Esophagus muscularis mucosa (tissue), 4 donors: ENCODE results near the gene ESYT2. TPM values are rescaled to one million over a fixed set of nuclear protein-coding genes. Genes with fewer than 3 reads are reported as not detected.

Experiments
- DNase-seq: peaks from one replicate; pipeline ENCODE4 v3.0.0-alpha.2; 2017; ENCODE audit errors: extremely low spot score
- H3K27ac ChIP-seq, 4 donors: fragments of 200-600 bp; sonication (generic); replicated peaks in 1 of 4; 1 replicate in 3 of 4; 2 replicates in 1 of 4; pipeline ENCODE4 v1.5.1; 2016 to 2019; ENCODE audit warnings: mild to moderate bottlenecking in 1 of 4
- H3K27me3 ChIP-seq, 4 donors: fragments of 200-600 bp; sonication (generic); one replicate each; pipeline versions ENCODE4 v1.5.1 to v1.6.0; 2016 to 2019
- H3K36me3 ChIP-seq, 4 donors: fragments of 200-600 bp; sonication (generic); one replicate each; pipeline ENCODE4 v1.5.1; 2016 to 2019
- H3K4me1 ChIP-seq, 4 donors: fragments of 200-600 bp; sonication (generic); one replicate each; pipeline ENCODE4 v1.5.1; 2016 to 2019
- H3K4me3 ChIP-seq, 4 donors: fragments of 200-600 bp; sonication (generic); 1 replicate in 2 of 4; 2 replicates in 2 of 4; pipeline ENCODE4 v1.5.1; 2016 to 2019; ENCODE audit warnings: mild to moderate bottlenecking in 4 of 4, moderate library complexity in 1 of 4
- H3K9me3 ChIP-seq, 4 donors: fragments of 200-600 bp; sonication (generic); 1 replicate in 3 of 4; 2 replicates in 1 of 4; pipeline ENCODE4 v1.5.1; 2016 to 2019
- EP300 ChIP-seq: sonication (generic); formaldehyde crosslinking; IDR thresholded peaks from one replicate; pipeline ENCODE4 v1.6.1; 2017; ENCODE audit warnings: antibody characterized with exemption
- POLR2A ChIP-seq: fragments of 450-650 bp; IDR thresholded peaks from one replicate; pipeline ENCODE4 v1.6.1; 2017; ENCODE audit warnings: antibody characterized with exemption, moderate library complexity, mild to moderate bottlenecking, low read depth
- POLR2AphosphoS5 ChIP-seq, 2 donors: sonication (generic); formaldehyde crosslinking; IDR thresholded peaks; one replicate each; pipeline ENCODE4 v1.6.1; 2017; ENCODE audit warnings: antibody characterized with exemption in 2 of 2
- WGBS: methylation state at CpG from one replicate; pipeline ENCODE4 v1.1.5; 2018; 5-methylcytosine and 5-hydroxymethylcytosine counted together
- intact Hi-C: fragments of 100-400 bp; cut with DNase I; formaldehyde crosslinking; loops from one replicate; pipeline ENCODE4 v1.15.1; 2023
- total RNA-seq, 4 donors: library from RNA; depleted of rRNA; stranded (reverse); fragments of >200 nt; gene quantifications; one replicate each; pipeline versions ENCODE4 v1.1.0 to v1.2.1, GENCODE V29; 2016
- TF ChIP-seq, protein P1 (sequence below), 3 experiments: fragments of 200-600 bp in 2 of 3; fragments of 450-650 bp in 1 of 3; sonication (generic) in 2 of 3; IDR thresholded peaks; one replicate each; pipeline ENCODE4 v1.5.1; 2017 to 2019; ENCODE audit warnings: antibody characterized with exemption in 3 of 3, mild to moderate bottlenecking in 2 of 3, moderate library complexity in 1 of 3

ESYT2 gene
- total RNA-seq, 4 donors from 2014 or later: 166 to 235 (median 202) TPM

- Histone ChIP-seq H3K27me3 (no peaks in the 10 kb centered on the region), H3K4me1 (peaks cover 23 to 52% (median 37%) of the 10 kb centered on the region in 4 donors), H3K27ac (peak overlapping the region; percentile 85 to 90 (median 88)), H3K36me3 (no peaks in the 10 kb centered on the region), H3K9me3 (no peaks in the 10 kb centered on the region), H3K4me3 (peak overlapping the region; percentile 73 to 94 (median 86))
- intact Hi-C loops: no loop called here
- DNase-seq: no peak
- WGBS: 6% methylated on average over 28 of the region's 31 CpGs
- no peak for TF ChIP-seq EP300
- no peak for TF ChIP-seq POLR2AphosphoS5 (IDR thresholded peaks at IDR 0.05)
- TF ChIP-seq POLR2A: no peak
- TF ChIP-seq, protein P1, sequence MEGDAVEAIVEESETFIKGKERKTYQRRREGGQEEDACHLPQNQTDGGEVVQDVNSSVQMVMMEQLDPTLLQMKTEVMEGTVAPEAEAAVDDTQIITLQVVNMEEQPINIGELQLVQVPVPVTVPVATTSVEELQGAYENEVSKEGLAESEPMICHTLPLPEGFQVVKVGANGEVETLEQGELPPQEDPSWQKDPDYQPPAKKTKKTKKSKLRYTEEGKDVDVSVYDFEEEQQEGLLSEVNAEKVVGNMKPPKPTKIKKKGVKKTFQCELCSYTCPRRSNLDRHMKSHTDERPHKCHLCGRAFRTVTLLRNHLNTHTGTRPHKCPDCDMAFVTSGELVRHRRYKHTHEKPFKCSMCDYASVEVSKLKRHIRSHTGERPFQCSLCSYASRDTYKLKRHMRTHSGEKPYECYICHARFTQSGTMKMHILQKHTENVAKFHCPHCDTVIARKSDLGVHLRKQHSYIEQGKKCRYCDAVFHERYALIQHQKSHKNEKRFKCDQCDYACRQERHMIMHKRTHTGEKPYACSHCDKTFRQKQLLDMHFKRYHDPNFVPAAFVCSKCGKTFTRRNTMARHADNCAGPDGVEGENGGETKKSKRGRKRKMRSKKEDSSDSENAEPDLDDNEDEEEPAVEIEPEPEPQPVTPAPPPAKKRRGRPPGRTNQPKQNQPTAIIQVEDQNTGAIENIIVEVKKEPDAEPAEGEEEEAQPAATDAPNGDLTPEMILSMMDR (IDR thresholded peaks at IDR 0.05): no peak
Observed at GRCh38 chr7:158856883-158857668, 27.8 kb upstream of the ESYT2 start.

- WGBS: 84% methylated on average over 7 of the region's 7 CpGs
- Histone ChIP-seq H3K27me3 (no peaks in the 10 kb centered on the region), H3K36me3 (no peaks in the 10 kb centered on the region), H3K4me1 (peaks cover 22 to 36% (median 35%) of the 10 kb centered on the region in 4 donors), H3K4me3 (no peak overlapping the region), H3K27ac (no peak overlapping the region), H3K9me3 (no peaks in the 10 kb centered on the region)
- intact Hi-C loops: no loop called here
- no peak for DNase-seq
- no peak for TF ChIP-seq EP300
- no peak for TF ChIP-seq POLR2A
- TF ChIP-seq, protein P1 (IDR thresholded peaks at IDR 0.05): no peak
- TF ChIP-seq POLR2AphosphoS5 (IDR thresholded peaks at IDR 0.05): no peak
Observed at GRCh38 chr7:158854681-158855081, 25.4 kb upstream of the ESYT2 start.

DNA sequence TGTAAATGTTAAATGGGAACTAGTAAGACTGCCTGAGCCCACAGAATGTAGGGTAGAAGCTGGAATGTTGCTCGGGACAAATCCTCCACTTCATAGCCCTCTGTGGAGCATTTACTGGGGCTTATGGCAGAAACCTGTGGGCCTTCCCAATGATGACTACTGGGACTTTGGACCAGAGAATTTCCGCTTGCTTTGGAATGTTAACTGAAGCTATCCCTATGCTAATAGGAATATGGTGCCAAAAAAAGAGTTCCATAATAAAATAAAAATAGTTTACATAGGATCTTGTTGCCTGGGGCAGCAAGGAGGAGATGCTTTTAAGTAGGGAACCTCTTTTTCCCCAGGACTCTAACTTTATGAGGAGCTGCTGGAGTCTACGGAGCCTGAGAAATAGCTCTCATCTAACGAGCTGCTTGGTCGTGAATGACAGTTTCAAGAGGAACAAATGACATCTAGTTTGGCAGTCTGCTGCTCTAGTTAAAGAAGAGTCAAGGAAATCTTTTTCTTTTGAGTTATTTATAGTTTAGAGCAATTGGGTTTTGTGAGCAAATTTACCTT lies 21.3 kb upstream of the ESYT2 start:
- no peak for TF ChIP-seq POLR2AphosphoS5 (IDR thresholded peaks at IDR 0.05)
- TF ChIP-seq, protein P1 (IDR thresholded peaks at IDR 0.05): no peak
- no peak for TF ChIP-seq POLR2A
- TF ChIP-seq EP300: no peak
- Histone ChIP-seq H3K9me3 (no peaks in the 10 kb centered on the region), H3K4me3 (no peak overlapping the region), H3K36me3 (no peaks in the 10 kb centered on the region), H3K27me3 (no peaks in the 10 kb centered on the region), H3K4me1 (peaks cover 0 to 13% (median 9%) of the 10 kb centered on the region in 4 donors), H3K27ac (no peak overlapping the region)
- intact Hi-C loops: no loop called here
- no peak for DNase-seq
- 78% methylated on average over 5 of the region's 5 CpGs for WGBS

DNA sequence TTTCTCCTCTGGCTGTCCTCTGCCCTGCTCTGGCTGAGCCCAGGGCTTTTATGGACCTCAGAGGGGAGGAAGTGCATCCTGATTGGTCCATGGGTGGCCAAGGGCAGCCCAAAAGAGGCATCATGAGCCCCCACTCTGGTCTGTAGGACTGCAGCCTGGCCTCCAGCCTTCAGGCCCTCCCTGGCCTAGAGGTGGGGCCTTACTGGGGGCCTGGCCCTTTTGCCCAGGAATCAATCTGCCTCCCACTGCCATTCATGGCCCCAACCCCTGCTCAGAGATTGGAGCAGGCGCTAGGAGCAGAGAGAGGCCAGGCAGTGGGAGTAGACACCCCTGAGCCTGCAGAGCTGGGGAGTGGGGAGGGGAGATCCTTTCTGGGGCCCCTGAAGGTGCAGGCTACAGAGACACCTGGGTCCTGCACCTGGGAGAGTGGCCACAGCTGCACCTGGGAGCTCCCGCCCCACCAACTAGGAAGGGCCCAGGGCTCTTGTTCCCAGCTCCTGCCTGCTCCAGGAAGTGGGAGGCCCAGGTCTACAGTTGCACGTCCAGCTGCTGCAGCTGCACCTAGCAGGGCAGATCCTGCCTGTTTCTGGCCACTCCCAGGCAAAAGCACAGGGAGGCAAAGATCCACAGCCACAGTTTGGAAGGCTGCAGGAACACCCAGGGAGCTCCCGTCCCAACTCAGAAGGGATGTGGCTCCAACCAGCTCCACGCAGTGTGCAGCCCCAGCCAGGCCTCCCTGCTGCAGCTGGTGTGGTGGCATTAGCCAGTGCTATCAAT lies 20.6 kb upstream of the ESYT2 start:
- intact Hi-C loops: no loop called here
- Histone ChIP-seq H3K36me3 (no peaks in the 10 kb centered on the region), H3K4me3 (no peak overlapping the region), H3K4me1 (peaks cover 0 to 9% (median 6%) of the 10 kb centered on the region in 4 donors), H3K27ac (no peak overlapping the region), H3K27me3 (no peaks in the 10 kb centered on the region), H3K9me3 (no peaks in the 10 kb centered on the region)
- WGBS: 68% methylated on average over 3 of the region's 5 CpGs
- no peak for DNase-seq
- TF ChIP-seq EP300 (no peak), POLR2A (no peak), POLR2AphosphoS5 (IDR thresholded peaks at IDR 0.05) (no peak)
- TF ChIP-seq, protein P1 (IDR thresholded peaks at IDR 0.05): no peak
